HepG2 (cell line): Measurements from ENCODE around the gene FAM168A. TPM values are rescaled to one million over a fixed set of nuclear protein-coding genes. Genes with fewer than 3 reads are reported as not detected.

Source experiments
- FOXO4 ChIP-seq: sonication (generic); formaldehyde crosslinking; conservative IDR thresholded peaks from 2 replicates; pipeline ENCODE4 v1.8.1; 2023; ENCODE audit warnings: missing genetic modification reagents
- ZNF407 ChIP-seq: sonication (generic); formaldehyde crosslinking; IDR thresholded peaks from one replicate; pipeline ENCODE4 v1.5.1; 2020; ENCODE audit warnings: mild to moderate bottlenecking, missing genetic modification reagents; ENCODE audit errors: not compliant biosample characterization
- polyA plus RNA-seq, 8 experiments: library from polyadenylated mRNA; depleted of rRNA in 3 of 8; stranded (reverse) in 7 of 8; unstranded in 1 of 8; fragments of >200 nt; fragmentation: Illumina TruSeq in 4 of 8; extraction: Trizol in 4 of 8; gene quantifications; 2 replicates each; pipeline versions ENCODE4 v1.2.1 to v1.2.3, GENCODE V29; 2011 to 2016; ENCODE audit warnings: low read depth in 4 of 8, missing spikeins in 1 of 8, mixed read lengths in 1 of 8; ENCODE audit not compliant: insufficient read depth in 1 of 8
- total RNA-seq, 5 experiments: library from RNA; depleted of rRNA; stranded (reverse); fragments of >200 nt; fragmentation: Illumina TruSeq; extraction: Trizol; gene quantifications; 2 replicates each; pipeline ENCODE4 v1.2.3, GENCODE V29; 2016; ENCODE audit warnings: low read depth in 1 of 5

FAM168A gene
- total and polyA plus RNA-seq, 2 of the 13 experiments (the other 11 are each of a cell fraction or from before 2014, with no cell fraction given), result 13.9 to 15.8 TPM

- no peak for TF ChIP-seq ZNF407
- no peak for TF ChIP-seq FOXO4 (CRISPR knock-in tag)
Observed at GRCh38 chr11:73396985-73397384, 200.9 kb downstream of the FAM168A start (continued).
